ENCODE results near the gene PRKAA1. TPM values are rescaled to one million over a fixed set of nuclear protein-coding genes. Genes with fewer than 3 reads are reported as not detected.
"Not testable (repeated sequence)": the region's sequence is repeated elsewhere in the genome, so short reads cannot be mapped to it uniquely, and the experiment has no call there.

Gene PRKAA1
- total RNA-seq, 1 donor from 2014 or later = 30.5 TPM

- no peak overlapping the region for H3K4me3 ChIP-seq (ENCODE audit: low read depth, low read length)
- no peak for DNase-seq (ENCODE audit: low read depth)
- TF ChIP-seq CTCF (conservative IDR thresholded peaks at IDR 0.05; ENCODE audit: low read depth, low read length) = no peak
Measured at GRCh38 chr5:40829748-40830533, 31.8 kb upstream of the PRKAA1 start.

GRCh38 chr5:40828690-40829661 is 30.8 kb upstream of the PRKAA1 start:
- H3K4me3 ChIP-seq (ENCODE audit: low read depth, low read length) = no peak overlapping the region
- no peak for TF ChIP-seq CTCF (conservative IDR thresholded peaks at IDR 0.05; ENCODE audit: low read depth, low read length)
- DNase-seq (ENCODE audit: low read depth) = no peak

- no peak for TF ChIP-seq CTCF (conservative IDR thresholded peaks at IDR 0.05; ENCODE audit: low read depth, low read length)
- DNase-seq (ENCODE audit: low read depth) = no peak
- H3K4me3 ChIP-seq (ENCODE audit: low read depth, low read length) = no peak overlapping the region
Measured at GRCh38 chr5:40828021-40828631, 30.0 kb upstream of the PRKAA1 start.

- H3K4me3 ChIP-seq (ENCODE audit: low read depth, low read length) = no peak overlapping the region
- DNase-seq (ENCODE audit: low read depth) = no peak
- no peak for TF ChIP-seq CTCF (conservative IDR thresholded peaks at IDR 0.05; ENCODE audit: low read depth, low read length)
Measured at GRCh38 chr5:40827188-40827977, 29.2 kb upstream of the PRKAA1 start.

GRCh38 chr5:40826489-40827187 is 28.5 kb upstream of the PRKAA1 start:
- DNase-seq (ENCODE audit: low read depth) = no peak
- no peak for TF ChIP-seq CTCF (conservative IDR thresholded peaks at IDR 0.05; ENCODE audit: low read depth, low read length)
- H3K4me3 ChIP-seq (ENCODE audit: low read depth, low read length) = no peak overlapping the region

- DNase-seq (ENCODE audit: low read depth); H3K4me3 ChIP-seq (ENCODE audit: low read depth, low read length): not testable (repeated sequence)
Measured at GRCh38 chr5:40825461-40826043, 27.4 kb upstream of the PRKAA1 start.

Data from epithelial cell of proximal tubule (primary cell).